HG02840 (cell line): ENCODE results near the gene STPG3.

Source experiments
- ATAC-seq: cut with Tn5 transposase; IDR thresholded peaks from one replicate; pipeline ENCODE4 v1.9.1; 2021; ENCODE audit warnings: mild to moderate bottlenecking, moderate library complexity, moderate number of reproducible peaks; ENCODE audit not compliant: unreplicated experiment, low FRiP score

Gene STPG3

GRCh38 chr9:137251194-137251461, at the start of gene STPG3:
Gene STPG3, plus strand, starts transcription at chr9:137251286. Its CDS starts 1 bp downstream, at chr9:137251287.
- no peak for ATAC-seq

GRCh38 chr9:137202966-137203365, 48.1 kb upstream of the STPG3 start:
- no peak for ATAC-seq

GRCh38 chr9:137204731-137205125, 46.4 kb upstream of the STPG3 start:
- ATAC-seq, result no peak

GRCh38 chr9:137205126-137206069, 45.7 kb upstream of the STPG3 start, which contains the start of the genes NDOR1 and TMEM203:
Gene NDOR1, plus strand, starts transcription at chr9:137205700. Its CDS starts 78 bp downstream, at chr9:137205778.
Gene TMEM203, minus strand, starts transcription at chr9:137205648. Its CDS starts 234 bp downstream, at chr9:137205414.
- peak; percentile 35 for ATAC-seq

- ATAC-seq, result no peak
Observed at GRCh38 chr9:137206602-137207001, 44.5 kb upstream of the STPG3 start.

GRCh38 chr9:137211532-137211931, 39.6 kb upstream of the STPG3 start:
- no peak for ATAC-seq

GRCh38 chr9:137212520-137212919, 38.6 kb upstream of the STPG3 start:
- no peak for ATAC-seq

- ATAC-seq, result no peak
Observed at GRCh38 chr9:137213160-137214060, 37.7 kb upstream of the STPG3 start.

- ATAC-seq, result no peak
Observed at GRCh38 chr9:137214620-137215019, 36.5 kb upstream of the STPG3 start.

GRCh38 chr9:137215196-137215986, 35.7 kb upstream of the STPG3 start:
- ATAC-seq, result no peak

- ATAC-seq, result no peak
Observed at GRCh38 chr9:137216188-137216965, 34.7 kb upstream of the STPG3 start.

- no peak for ATAC-seq
Observed at GRCh38 chr9:137217276-137218211, 33.5 kb upstream of the STPG3 start.

GRCh38 chr9:137218212-137218753, 32.8 kb upstream of the STPG3 start:
- no peak for ATAC-seq

GRCh38 chr9:137218754-137219271, 32.3 kb upstream of the STPG3 start:
- no peak for ATAC-seq

- ATAC-seq, result no peak
Observed at GRCh38 chr9:137219757-137220316, 31.2 kb upstream of the STPG3 start.

- ATAC-seq, result no peak
Observed at GRCh38 chr9:137220317-137221094, 30.6 kb upstream of the STPG3 start.

- ATAC-seq, result no peak
Observed at GRCh38 chr9:137221095-137221505, 30.0 kb upstream of the STPG3 start.
